SK-N-MC (cell line): ENCODE data around the gene USP7.

Experiments used
- EZH2 ChIP-seq: fragments of 200-600 bp; sonication (generic); IDR thresholded peaks from one replicate; pipeline ENCODE4 v1.6.1; 2017; ENCODE audit warnings: antibody characterized with exemption
- FOXP2 ChIP-seq: optimal IDR thresholded peaks from 2 replicates; pipeline ENCODE3; 2011; ENCODE audit warnings: mild to moderate bottlenecking, moderate library complexity; ENCODE audit not compliant: insufficient read depth; ENCODE audit errors: extremely low read length, control extremely low read depth
- POLR2AphosphoS5 ChIP-seq: IDR thresholded peaks from 2 replicates; pipeline ENCODE4 v1.6.1; 2012; ENCODE audit warnings: mild to moderate bottlenecking, low read depth, low read length, borderline replicate concordance

GRCh38 chr16:8898660-8899318 is 64.9 kb downstream of the USP7 start:
- TF ChIP-seq EZH2: no peak
- no peak for TF ChIP-seq POLR2AphosphoS5
- no peak for TF ChIP-seq FOXP2
